Muscle of leg (tissue), 16 donors: ENCODE results near the gene TF. TPM values are rescaled to one million over a fixed set of nuclear protein-coding genes. Genes with fewer than 3 reads are reported as not detected.

Source experiments
- DNase-seq: peaks from one replicate; pipeline ENCODE4 v3.0.0; 2013
- H3K27ac ChIP-seq: one replicate; pipeline ENCODE4 v1.5.1; 2013; ENCODE audit warnings: mild to moderate bottlenecking, low read length, control low read depth
- H3K27me3 ChIP-seq: one replicate; pipeline ENCODE4 v1.6.1; 2013; ENCODE audit warnings: low read length; ENCODE audit not compliant: control insufficient read depth, insufficient read depth
- H3K36me3 ChIP-seq: one replicate; pipeline ENCODE4 v1.6.1; 2013; ENCODE audit warnings: low read length; ENCODE audit not compliant: control insufficient read depth, insufficient read depth
- H3K4me1 ChIP-seq: one replicate; pipeline ENCODE4 v1.6.1; 2013; ENCODE audit warnings: low read length; ENCODE audit not compliant: control insufficient read depth, insufficient read depth
- H3K4me3 ChIP-seq: one replicate; pipeline ENCODE4 v1.5.1; 2013; ENCODE audit warnings: low read length, control low read depth
- H3K9me3 ChIP-seq: replicated peaks from 2 replicates; pipeline ENCODE4 v1.6.1; 2013; ENCODE audit warnings: low read depth, low read length; ENCODE audit not compliant: control insufficient read depth
- WGBS: methylation state at CpG from one replicate; pipeline ENCODE4 v1.1.5; 2013; ENCODE audit warnings: missing lambda C conversion rate; ENCODE audit not compliant: insufficient coverage; 5-methylcytosine and 5-hydroxymethylcytosine counted together
- long read RNA-seq, 11 donors: transcript quantifications; one replicate each; lab custom pipeline, GENCODE V29; 2026
- polyA plus RNA-seq, 8 donors: library from polyadenylated mRNA; unstranded; fragments of 120-200 nt; gene quantifications; one replicate each; pipeline versions ENCODE4 v1.2.1 to v1.2.3, GENCODE V29; 2013; ENCODE audit warnings: inconsistent platforms in 1 of 8, low replicate concordance in 1 of 8; ENCODE audit not compliant: insufficient read length in 8 of 8, insufficient read depth in 1 of 8
- total RNA-seq: library from RNA; stranded (reverse); fragments of 120-200 nt; gene quantifications from one replicate; pipeline ENCODE4 v1.2.4, GENCODE V29; 2013

TF gene
- total RNA-seq: 4.1 TPM
- 10 to 100 TPM in 2 of 8 donors, 1 to 10 TPM in 6; 1.2 to 27.3 (median 3.9) TPM for polyA plus RNA-seq
- long read RNA-seq, donor 1: 0 reads
- long read RNA-seq, donor 2: 0 reads
- long read RNA-seq, donor 3: 0 reads
- long read RNA-seq, donor 4: 0 reads
- long read RNA-seq, donor 5, partial matches to known transcripts: 0 of 1 reads
- long read RNA-seq, donor 5, other reads (novel, unspliced or antisense): 0 of 1 reads
- long read RNA-seq, donor 6, full-length matches to known transcripts: 1 of 1 reads
- long read RNA-seq, donor 6, partial matches to known transcripts: 0 of 1 reads
- long read RNA-seq, donor 6, other reads (novel, unspliced or antisense): 0 of 1 reads
- long read RNA-seq, donor 7, full-length matches to known transcripts: 1 of 1 reads
- long read RNA-seq, donor 7, partial matches to known transcripts: 0 of 1 reads
- long read RNA-seq, donor 7, other reads (novel, unspliced or antisense): 0 of 1 reads
- long read RNA-seq, donor 8: 0 reads
- long read RNA-seq, donor 9, full-length matches to known transcripts: 1 of 1 reads
- long read RNA-seq, donor 9, partial matches to known transcripts: 0 of 1 reads
- long read RNA-seq, donor 9, other reads (novel, unspliced or antisense): 0 of 1 reads
- long read RNA-seq, donor 10: 0 reads
- long read RNA-seq, donor 11: 0 reads

- 7% methylated on average over 50 of the region's 50 CpGs for WGBS
- H3K9me3 ChIP-seq: no peaks in the 10 kb centered on the region
- no peaks in the 10 kb centered on the region for H3K36me3 ChIP-seq
- H3K27ac ChIP-seq: no peak within 1 kb of the TSS
- peaks cover 34% of the 10 kb centered on the region for H3K27me3 ChIP-seq
- DNase-seq: no peak
- H3K4me1 ChIP-seq: peaks cover 15% of the 10 kb centered on the region
- peak within 1 kb of the TSS; percentile 15 for H3K4me3 ChIP-seq
These were observed at the start of gene TF for GRCh38 chr3:133745981-133746711. Gene TF, plus strand, starts transcription at chr3:133746393. Its CDS starts 48 bp downstream, at chr3:133746441.

GRCh38 chr3:133697960-133698359, 48.2 kb upstream of the TF start:
- no peak overlapping the region for H3K27ac ChIP-seq
- no peaks in the 10 kb centered on the region for H3K4me1 ChIP-seq
- no peaks in the 10 kb centered on the region for H3K36me3 ChIP-seq
- DNase-seq: no peak
- WGBS: 100% methylated on average over 1 of the region's 2 CpGs
- no peaks in the 10 kb centered on the region for H3K9me3 ChIP-seq
- no peaks in the 10 kb centered on the region for H3K27me3 ChIP-seq
- H3K4me3 ChIP-seq: no peak overlapping the region

GRCh38 chr3:133699467-133699866, 46.7 kb upstream of the TF start:
- Histone ChIP-seq H3K9me3 (no peaks in the 10 kb centered on the region), H3K27ac (no peak overlapping the region), H3K36me3 (no peaks in the 10 kb centered on the region), H3K27me3 (no peaks in the 10 kb centered on the region), H3K4me3 (no peak overlapping the region), H3K4me1 (no peaks in the 10 kb centered on the region)
- DNase-seq: no peak
- 40% methylated on average over 1 of the region's 2 CpGs for WGBS

GRCh38 chr3:133699903-133700302, 46.3 kb upstream of the TF start:
- Histone ChIP-seq H3K36me3 (no peaks in the 10 kb centered on the region), H3K27me3 (no peaks in the 10 kb centered on the region), H3K9me3 (no peaks in the 10 kb centered on the region), H3K27ac (no peak overlapping the region), H3K4me3 (no peak overlapping the region), H3K4me1 (no peaks in the 10 kb centered on the region)
- WGBS: 88% methylated on average over 2 of the region's 3 CpGs
- DNase-seq: no peak

GRCh38 chr3:133700351-133700750, 45.8 kb upstream of the TF start:
- Histone ChIP-seq H3K9me3 (no peaks in the 10 kb centered on the region), H3K27me3 (no peaks in the 10 kb centered on the region), H3K4me1 (no peaks in the 10 kb centered on the region), H3K27ac (no peak overlapping the region), H3K36me3 (no peaks in the 10 kb centered on the region), H3K4me3 (no peak overlapping the region)
- WGBS: 76% methylated on average over 3 of the region's 6 CpGs
- no peak for DNase-seq

GRCh38 chr3:133701435-133702358, 44.5 kb upstream of the TF start:
- WGBS: 88% methylated on average over 7 of the region's 7 CpGs
- no peaks in the 10 kb centered on the region for H3K4me1 ChIP-seq
- H3K9me3 ChIP-seq: no peaks in the 10 kb centered on the region
- DNase-seq: no peak
- no peaks in the 10 kb centered on the region for H3K27me3 ChIP-seq
- H3K36me3 ChIP-seq: no peaks in the 10 kb centered on the region
- no peak overlapping the region for H3K27ac ChIP-seq
- H3K4me3 ChIP-seq: no peak overlapping the region

- no peak for DNase-seq
- no peaks in the 10 kb centered on the region for H3K9me3 ChIP-seq
- 20% methylated on average over 1 of the region's 1 CpG for WGBS
- H3K36me3 ChIP-seq: no peaks in the 10 kb centered on the region
- H3K4me1 ChIP-seq: no peaks in the 10 kb centered on the region
- H3K4me3 ChIP-seq: no peak overlapping the region
- no peak overlapping the region for H3K27ac ChIP-seq
- H3K27me3 ChIP-seq: no peaks in the 10 kb centered on the region
These were observed 42.3 kb upstream of the TF start for GRCh38 chr3:133703915-133704314.

- Histone ChIP-seq H3K4me3 (no peak overlapping the region), H3K27ac (no peak overlapping the region), H3K36me3 (no peaks in the 10 kb centered on the region), H3K27me3 (no peaks in the 10 kb centered on the region), H3K4me1 (no peaks in the 10 kb centered on the region), H3K9me3 (no peaks in the 10 kb centered on the region)
- WGBS: 78% methylated on average over 3 of the region's 4 CpGs
- DNase-seq: no peak
These were observed 40.2 kb upstream of the TF start for GRCh38 chr3:133706033-133706432.

- no CpG with 5 or more reads among the region's 3 CpGs for WGBS
- no peaks in the 10 kb centered on the region for H3K36me3 ChIP-seq
These were observed 36.9 kb upstream of the TF start for GRCh38 chr3:133709139-133709750.

More at GRCh38 chr3:133709139-133709750, 36.9 kb upstream of the TF start:
- H3K9me3 ChIP-seq: no peaks in the 10 kb centered on the region
- H3K4me1 ChIP-seq: no peaks in the 10 kb centered on the region
- no peaks in the 10 kb centered on the region for H3K27me3 ChIP-seq
- peak; percentile 5 for DNase-seq
- no peak overlapping the region for H3K4me3 ChIP-seq
- H3K27ac ChIP-seq: no peak overlapping the region
